Esophagus squamous epithelium (tissue), 4 donors: Measurements from ENCODE around the gene SERPINA5.

ENCODE experiments used
- CTCF ChIP-seq, 6 experiments: fragments of 450-650 bp in 4 of 6; fragments of 200-600 bp in 2 of 6; sonication (generic) in 2 of 6; IDR thresholded peaks; one replicate each; pipeline ENCODE4 v1.5.1; 2016 to 2019; ENCODE audit warnings: antibody characterized with exemption in 6 of 6, mild to moderate bottlenecking in 4 of 6, moderate library complexity in 4 of 6
- POLR2A ChIP-seq, 4 donors: fragments of 450-650 bp; IDR thresholded peaks; one replicate each; pipeline ENCODE4 v1.6.1; 2017; ENCODE audit warnings: antibody characterized with exemption in 4 of 4, mild to moderate bottlenecking in 4 of 4, moderate library complexity in 3 of 4

- TF ChIP-seq CTCF (IDR thresholded peaks at IDR 0.05) (no peak), POLR2A (IDR thresholded peaks at IDR 0.05) (no peak)
Observed at GRCh38 chr14:94641632-94641955, 60.4 kb downstream of the SERPINA5 start.
